HUES6 (cell line): Measurements from ENCODE around the gene GLG1.
"Not testable (repeated sequence)": the region's sequence is repeated elsewhere in the genome, so short reads cannot be mapped to it uniquely, and the experiment has no call there.

Experiments
- H3K27ac ChIP-seq: 2 replicates; pipeline ENCODE4 v1.7.0; 2013; ENCODE audit warnings: low read depth, mild to moderate bottlenecking, low read length, inconsistent platforms
- H3K27me3 ChIP-seq: 2 replicates; pipeline ENCODE4 v1.6.1; 2013; ENCODE audit warnings: low read length; ENCODE audit not compliant: control insufficient read depth, insufficient read depth
- H3K36me3 ChIP-seq: 2 replicates; pipeline ENCODE4 v1.6.1; 2013; ENCODE audit warnings: low read length; ENCODE audit not compliant: control insufficient read depth, insufficient read depth
- H3K4me1 ChIP-seq: 2 replicates; pipeline ENCODE4 v1.6.1; 2013; ENCODE audit warnings: low read length; ENCODE audit not compliant: control insufficient read depth, insufficient read depth
- H3K4me3 ChIP-seq: 2 replicates; pipeline ENCODE4 v1.5.1; 2013; ENCODE audit warnings: low read depth, low read length
- H3K9ac ChIP-seq: one replicate; pipeline ENCODE4 v1.6.1; 2013; ENCODE audit warnings: mild to moderate bottlenecking, low read length
- H3K9me3 ChIP-seq: 2 replicates; pipeline ENCODE4 v1.6.1; 2013; ENCODE audit warnings: low read depth, low read length; ENCODE audit not compliant: control insufficient read depth, insufficient read depth

GLG1 gene

GRCh38 chr16:74524926-74525325 is 82.0 kb downstream of the GLG1 start:
- Histone ChIP-seq H3K9ac (no peak overlapping the region), H3K4me1 (no peaks in the 10 kb centered on the region), H3K27me3 (no peaks in the 10 kb centered on the region), H3K27ac (no peak overlapping the region), H3K36me3 (peaks cover 14% of the 10 kb centered on the region), H3K4me3 (no peak overlapping the region), H3K9me3 (peaks cover 3% of the 10 kb centered on the region; the same call in 1 of the 2 replicates)

- Histone ChIP-seq H3K36me3 (peaks cover 14% of the 10 kb centered on the region), H3K9ac (no peak overlapping the region), H3K27me3 (no peaks in the 10 kb centered on the region), H3K9me3 (peaks cover 3% of the 10 kb centered on the region; the same call in 1 of the 2 replicates), H3K4me1 (no peaks in the 10 kb centered on the region), H3K27ac (no peak overlapping the region), H3K4me3 (no peak overlapping the region)
Observed at GRCh38 chr16:74524117-74524516, 82.8 kb downstream of the GLG1 start.

- peaks cover 14% of the 10 kb centered on the region for H3K36me3 ChIP-seq
- H3K9me3 ChIP-seq, H3K4me1 ChIP-seq, H3K4me3 ChIP-seq, H3K27ac ChIP-seq, H3K9ac ChIP-seq, H3K27me3 ChIP-seq: not testable (repeated sequence)
Observed at GRCh38 chr16:74523706-74524105, 83.2 kb downstream of the GLG1 start.

- H3K4me1 ChIP-seq, result no peaks in the 10 kb centered on the region
- no peaks in the 10 kb centered on the region for H3K27me3 ChIP-seq
- H3K9ac ChIP-seq, result no peak overlapping the region
- no peak overlapping the region for H3K4me3 ChIP-seq
- H3K36me3 ChIP-seq, result peaks cover 14% of the 10 kb centered on the region
- H3K27ac ChIP-seq, result no peak overlapping the region
- peaks cover 3% of the 10 kb centered on the region; the same call in 1 of the 2 replicates for H3K9me3 ChIP-seq
Observed at GRCh38 chr16:74522160-74522559, 84.8 kb downstream of the GLG1 start.

GRCh38 chr16:74521691-74522090 is 85.2 kb downstream of the GLG1 start:
- H3K4me1 ChIP-seq, result no peaks in the 10 kb centered on the region
- H3K27me3 ChIP-seq, result no peaks in the 10 kb centered on the region
- H3K4me3 ChIP-seq, result no peak overlapping the region
- no peak overlapping the region for H3K9ac ChIP-seq
- H3K36me3 ChIP-seq, result peaks cover 14% of the 10 kb centered on the region
- no peak overlapping the region for H3K27ac ChIP-seq
- H3K9me3 ChIP-seq, result peaks cover 3% of the 10 kb centered on the region; the same call in 1 of the 2 replicates

GRCh38 chr16:74518934-74519333 is 88.0 kb downstream of the GLG1 start:
- H3K36me3 ChIP-seq, H3K27me3 ChIP-seq, H3K4me3 ChIP-seq, H3K9ac ChIP-seq, H3K27ac ChIP-seq, H3K9me3 ChIP-seq, H3K4me1 ChIP-seq: not testable (repeated sequence)

GRCh38 chr16:74511961-74512360 is 95.0 kb downstream of the GLG1 start:
- no peaks in the 10 kb centered on the region for H3K9me3 ChIP-seq
- H3K4me1 ChIP-seq, result no peaks in the 10 kb centered on the region
- H3K9ac ChIP-seq, result no peak overlapping the region
- peaks cover 14% of the 10 kb centered on the region for H3K36me3 ChIP-seq
- no peaks in the 10 kb centered on the region for H3K27me3 ChIP-seq
- H3K4me3 ChIP-seq, result no peak overlapping the region
- H3K27ac ChIP-seq, result no peak overlapping the region

- H3K27ac ChIP-seq, result no peak overlapping the region
- no peak overlapping the region for H3K4me3 ChIP-seq
- H3K4me1 ChIP-seq, result no peaks in the 10 kb centered on the region
- H3K9me3 ChIP-seq, result no peaks in the 10 kb centered on the region
- peaks cover 45% of the 10 kb centered on the region for H3K36me3 ChIP-seq
- H3K9ac ChIP-seq, result no peak overlapping the region
- H3K27me3 ChIP-seq, result no peaks in the 10 kb centered on the region
Observed at GRCh38 chr16:74505011-74505410, 101.9 kb downstream of the GLG1 start.

- H3K27me3 ChIP-seq, result no peaks in the 10 kb centered on the region
- H3K36me3 ChIP-seq, result peaks cover 44% of the 10 kb centered on the region
- no peaks in the 10 kb centered on the region for H3K4me1 ChIP-seq
- no peaks in the 10 kb centered on the region for H3K9me3 ChIP-seq
- H3K27ac ChIP-seq, result no peak overlapping the region
- H3K9ac ChIP-seq, result no peak overlapping the region
- no peak overlapping the region for H3K4me3 ChIP-seq
Observed at GRCh38 chr16:74503412-74503811, 103.5 kb downstream of the GLG1 start.

GRCh38 chr16:74501484-74502478 is 105.1 kb downstream of the GLG1 start:
- Histone ChIP-seq H3K27ac (no peak overlapping the region), H3K9me3 (no peaks in the 10 kb centered on the region), H3K9ac (no peak overlapping the region), H3K4me1 (no peaks in the 10 kb centered on the region), H3K4me3 (no peak overlapping the region), H3K36me3 (peaks cover 33% of the 10 kb centered on the region), H3K27me3 (no peaks in the 10 kb centered on the region)

GRCh38 chr16:74500907-74501306 is 106.0 kb downstream of the GLG1 start:
- Histone ChIP-seq H3K4me3 (no peak overlapping the region), H3K27me3 (no peaks in the 10 kb centered on the region), H3K36me3 (peaks cover 36% of the 10 kb centered on the region), H3K9me3 (no peaks in the 10 kb centered on the region), H3K9ac (no peak overlapping the region), H3K27ac (no peak overlapping the region), H3K4me1 (no peaks in the 10 kb centered on the region)
